Measurements from ENCODE around the gene ZSWIM7.

ZSWIM7 gene

DNA sequence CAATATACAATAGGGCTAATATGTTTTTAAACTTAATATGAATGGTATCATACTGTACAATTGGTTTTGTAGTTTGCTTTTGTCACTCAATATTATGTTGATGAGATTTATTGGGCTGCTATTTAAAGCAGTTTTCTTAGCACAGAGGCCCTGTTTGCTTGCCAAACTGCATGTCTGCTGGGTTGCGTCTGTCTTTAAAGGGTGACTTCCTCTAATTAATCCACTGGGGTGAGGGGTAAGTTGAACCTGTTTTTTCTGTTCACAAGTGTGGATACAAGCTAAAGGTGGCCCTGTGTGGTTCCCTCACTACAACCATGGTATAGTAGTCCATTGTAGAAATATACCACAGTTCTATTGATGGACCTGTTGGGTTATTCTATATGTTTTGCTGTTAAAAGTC, 19.8 kb upstream of the ZSWIM7 start:
- H3K36me3 ChIP-seq (ENCODE audit: control insufficient read depth in 4 of 4, insufficient read depth in 4 of 4, low read length in 3 of 4) = peaks cover 6 to 48% (median 28%) of the 10 kb centered on the region in 4 experiments
- CTCF ChIA-PET = no interaction called here
- no peak overlapping the region for H3K27ac ChIP-seq (ENCODE audit: insufficient read depth in 1 of 2, low read depth in 1 of 2, low read length in 2 of 2, poor library complexity in 1 of 2, severe bottlenecking in 2 of 2)
- no peaks in the 10 kb centered on the region for H3K4me1 ChIP-seq (ENCODE audit: control extremely low read depth in 1 of 4, control insufficient read depth in 4 of 4, insufficient read depth in 4 of 4, low read length in 3 of 4)
- no CpG with 5 or more reads among the region's 1 CpG for WGBS (ENCODE audit: insufficient coverage)
- POLR2A ChIA-PET = no interaction called here
- no peaks in the 10 kb centered on the region for H3K9me3 ChIP-seq (ENCODE audit: control extremely low read depth in 1 of 5, control insufficient read depth in 4 of 5, insufficient read depth in 2 of 5, low read depth in 1 of 5, low read length in 4 of 5)
- H3K27me3 ChIP-seq (replicated peaks in 2 of 5; ENCODE audit: control insufficient read depth in 4 of 5, insufficient read depth in 5 of 5, low read length in 4 of 5) = no peaks in the 10 kb centered on the region
- H3K4me3 ChIP-seq (ENCODE audit: control insufficient read depth in 1 of 7, extremely low read depth in 1 of 7, insufficient read depth in 4 of 7, low read depth in 2 of 7, low read length in 6 of 7) = no peak overlapping the region
- DNase-seq = no peak

- POLR2A ChIA-PET = no interaction called here
- no peak for DNase-seq
- Histone ChIP-seq H3K4me1 (ENCODE audit: control extremely low read depth in 1 of 4, control insufficient read depth in 4 of 4, insufficient read depth in 4 of 4, low read length in 3 of 4) (no peaks in the 10 kb centered on the region), H3K9me3 (ENCODE audit: control extremely low read depth in 1 of 5, control insufficient read depth in 4 of 5, insufficient read depth in 2 of 5, low read depth in 1 of 5, low read length in 4 of 5) (no peaks in the 10 kb centered on the region), H3K27ac (ENCODE audit: insufficient read depth in 1 of 2, low read depth in 1 of 2, low read length in 2 of 2, poor library complexity in 1 of 2, severe bottlenecking in 2 of 2) (no peak overlapping the region), H3K36me3 (ENCODE audit: control insufficient read depth in 4 of 4, insufficient read depth in 4 of 4, low read length in 3 of 4) (peaks cover 11 to 56% (median 33%) of the 10 kb centered on the region in 4 experiments), H3K27me3 (replicated peaks in 2 of 5; ENCODE audit: control insufficient read depth in 4 of 5, insufficient read depth in 5 of 5, low read length in 4 of 5) (no peaks in the 10 kb centered on the region), H3K4me3 (ENCODE audit: control insufficient read depth in 1 of 7, extremely low read depth in 1 of 7, insufficient read depth in 4 of 7, low read depth in 2 of 7, low read length in 6 of 7) (no peak overlapping the region)
- 93% methylated on average over 1 of the region's 3 CpGs for WGBS (ENCODE audit: insufficient coverage)
- CTCF ChIA-PET = no interaction called here
These were observed 14.5 kb upstream of the ZSWIM7 start for GRCh38 chr17:16013943-16014407.

GRCh38 chr17:16007439-16007838, 7.9 kb upstream of the ZSWIM7 start:
- Histone ChIP-seq H3K27me3 (replicated peaks in 2 of 5; ENCODE audit: control insufficient read depth in 4 of 5, insufficient read depth in 5 of 5, low read length in 4 of 5) (no peaks in the 10 kb centered on the region), H3K9me3 (ENCODE audit: control extremely low read depth in 1 of 5, control insufficient read depth in 4 of 5, insufficient read depth in 2 of 5, low read depth in 1 of 5, low read length in 4 of 5) (no peaks in the 10 kb centered on the region), H3K4me3 (ENCODE audit: control insufficient read depth in 1 of 7, extremely low read depth in 1 of 7, insufficient read depth in 4 of 7, low read depth in 2 of 7, low read length in 6 of 7) (no peak overlapping the region), H3K36me3 (ENCODE audit: control insufficient read depth in 4 of 4, insufficient read depth in 4 of 4, low read length in 3 of 4) (peaks cover 34 to 87% (median 67%) of the 10 kb centered on the region in 4 experiments), H3K4me1 (ENCODE audit: control extremely low read depth in 1 of 4, control insufficient read depth in 4 of 4, insufficient read depth in 4 of 4, low read length in 3 of 4) (no peaks in the 10 kb centered on the region), H3K27ac (ENCODE audit: insufficient read depth in 1 of 2, low read depth in 1 of 2, low read length in 2 of 2, poor library complexity in 1 of 2, severe bottlenecking in 2 of 2) (no peak overlapping the region)
- no peak for DNase-seq
- POLR2A ChIA-PET = no interaction called here
- 100% methylated on average over 2 of the region's 3 CpGs for WGBS (ENCODE audit: insufficient coverage)
- CTCF ChIA-PET = no interaction called here

DNA sequence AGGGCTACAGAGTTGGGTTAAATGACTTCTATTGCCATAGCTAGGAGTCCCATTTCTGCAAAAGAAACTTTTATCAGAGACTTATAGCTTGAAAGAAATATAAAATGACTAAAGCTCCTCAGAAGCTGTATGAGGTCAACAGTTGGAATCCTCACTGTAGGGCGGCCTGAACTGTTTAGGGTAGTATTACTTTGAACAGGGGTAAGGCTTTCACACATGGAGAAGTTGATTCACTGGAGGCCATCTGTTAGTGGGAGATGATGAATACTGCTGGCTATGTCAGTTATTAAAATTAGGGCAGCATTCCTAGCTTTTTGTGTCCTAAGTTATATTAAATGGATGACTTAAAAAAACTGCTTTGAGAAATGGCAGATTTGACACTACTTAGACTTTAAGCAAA, 6.1 kb upstream of the ZSWIM7 start:
- peaks cover 5 to 8% (median 8%) of the 10 kb centered on the region in 4 experiments for H3K4me1 ChIP-seq (ENCODE audit: control extremely low read depth in 1 of 4, control insufficient read depth in 4 of 4, insufficient read depth in 4 of 4, low read length in 3 of 4)
- POLR2A ChIA-PET = interaction anchor here (0.6 to 0.7 kb wide), 2 partner anchors 30 to 320 kb away, joined by 3 to 4 read pairs; no protein-coding TSS in a partner anchor
- CTCF ChIA-PET = interaction anchor here (1.3 kb wide), 1 partner anchor 21 kb away, joined by 3 read pairs; no protein-coding TSS in a partner anchor
- DNase-seq = no peak
- 100% methylated on average over 1 of the region's 1 CpG for WGBS (ENCODE audit: insufficient coverage)
- H3K36me3 ChIP-seq (ENCODE audit: control insufficient read depth in 4 of 4, insufficient read depth in 4 of 4, low read length in 3 of 4) = peaks cover 37 to 87% (median 68%) of the 10 kb centered on the region in 4 experiments
- H3K9me3 ChIP-seq (ENCODE audit: control extremely low read depth in 1 of 5, control insufficient read depth in 4 of 5, insufficient read depth in 2 of 5, low read depth in 1 of 5, low read length in 4 of 5) = peaks cover 0 to 5% (median 3%) of the 10 kb centered on the region in 5 experiments
- no peaks in the 10 kb centered on the region for H3K27me3 ChIP-seq (replicated peaks in 2 of 5; ENCODE audit: control insufficient read depth in 4 of 5, insufficient read depth in 5 of 5, low read length in 4 of 5)
- H3K4me3 ChIP-seq (ENCODE audit: control insufficient read depth in 1 of 7, extremely low read depth in 1 of 7, insufficient read depth in 4 of 7, low read depth in 2 of 7, low read length in 6 of 7) = no peak overlapping the region
- no peak overlapping the region for H3K27ac ChIP-seq (ENCODE audit: insufficient read depth in 1 of 2, low read depth in 1 of 2, low read length in 2 of 2, poor library complexity in 1 of 2, severe bottlenecking in 2 of 2)

DNA sequence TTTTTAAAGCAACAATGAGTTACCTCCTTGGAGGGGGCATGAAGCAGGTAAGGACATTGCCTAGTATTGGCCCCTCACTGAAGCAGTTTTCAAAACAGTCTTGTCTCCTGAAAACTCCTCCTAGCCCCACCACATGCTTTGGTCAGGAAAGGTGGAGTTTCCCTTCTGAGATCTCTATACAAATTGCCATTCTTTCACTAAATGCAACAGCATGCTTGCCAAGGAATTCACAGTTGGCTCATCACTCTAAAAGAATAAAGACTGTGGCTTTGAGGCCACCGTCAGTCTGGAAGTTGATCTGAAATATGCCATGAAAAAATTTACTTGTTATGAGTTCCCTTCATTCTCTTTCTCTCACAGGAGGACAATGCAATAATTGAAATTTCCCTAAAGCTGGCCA, 4.3 kb upstream of the ZSWIM7 start:
- Histone ChIP-seq H3K4me1 (ENCODE audit: control extremely low read depth in 1 of 4, control insufficient read depth in 4 of 4, insufficient read depth in 4 of 4, low read length in 3 of 4) (peaks cover 9 to 20% (median 11%) of the 10 kb centered on the region in 4 experiments), H3K36me3 (ENCODE audit: control insufficient read depth in 4 of 4, insufficient read depth in 4 of 4, low read length in 3 of 4) (peaks cover 32 to 78% (median 66%) of the 10 kb centered on the region in 4 experiments), H3K4me3 (ENCODE audit: control insufficient read depth in 1 of 7, extremely low read depth in 1 of 7, insufficient read depth in 4 of 7, low read depth in 2 of 7, low read length in 6 of 7) (no peak overlapping the region), H3K27me3 (replicated peaks in 2 of 5; ENCODE audit: control insufficient read depth in 4 of 5, insufficient read depth in 5 of 5, low read length in 4 of 5) (no peaks in the 10 kb centered on the region), H3K27ac (ENCODE audit: insufficient read depth in 1 of 2, low read depth in 1 of 2, low read length in 2 of 2, poor library complexity in 1 of 2, severe bottlenecking in 2 of 2) (peak overlapping the region in 1 of 2 experiments; percentile 7), H3K9me3 (ENCODE audit: control extremely low read depth in 1 of 5, control insufficient read depth in 4 of 5, insufficient read depth in 2 of 5, low read depth in 1 of 5, low read length in 4 of 5) (peaks cover 0 to 5% (median 3%) of the 10 kb centered on the region in 5 experiments)
- 100% methylated on average over 1 of the region's 1 CpG for WGBS (ENCODE audit: insufficient coverage)
- CTCF ChIA-PET = interaction anchor here (1.0 kb wide), 1 partner anchor 12 kb away, joined by 3 read pairs; no protein-coding TSS in a partner anchor
- DNase-seq = no peak
- POLR2A ChIA-PET = no interaction called here

DNA sequence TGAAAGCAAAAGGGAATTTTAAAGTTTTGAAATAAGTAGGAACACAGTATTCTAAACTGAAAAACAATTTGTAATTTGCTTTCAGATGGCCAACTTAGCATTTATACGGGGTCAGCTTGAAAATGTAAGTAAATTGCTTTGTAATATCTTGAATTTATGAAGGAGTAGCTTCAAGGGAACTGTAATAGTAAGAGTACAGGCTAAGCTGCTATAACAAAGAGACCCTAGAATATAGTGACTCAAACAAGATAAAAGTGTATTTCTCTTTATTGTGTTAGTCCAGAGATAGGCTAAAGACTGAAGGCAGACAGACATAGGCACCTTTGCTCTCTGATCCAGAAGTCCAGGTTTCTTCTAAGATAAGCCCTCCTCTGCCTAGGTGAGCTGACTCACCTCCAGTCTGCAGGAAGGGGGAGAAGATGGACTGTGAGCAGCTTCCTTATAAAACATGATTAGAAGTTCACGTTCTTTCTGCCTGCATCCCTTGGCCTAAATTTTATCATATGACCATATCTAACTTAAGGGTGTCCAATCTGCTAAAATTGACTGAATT, 3.3 kb upstream of the ZSWIM7 start:
- ChIA-PET POLR2A (no interaction called here), CTCF (no interaction called here)
- WGBS (ENCODE audit: insufficient coverage) = 100% methylated on average over 1 of the region's 2 CpGs
- no peak for DNase-seq
- H3K4me3 ChIP-seq (ENCODE audit: control insufficient read depth in 1 of 7, extremely low read depth in 1 of 7, insufficient read depth in 4 of 7, low read depth in 2 of 7, low read length in 6 of 7) = no peak overlapping the region
- H3K27ac ChIP-seq (ENCODE audit: insufficient read depth in 1 of 2, low read depth in 1 of 2, low read length in 2 of 2, poor library complexity in 1 of 2, severe bottlenecking in 2 of 2) = no peak overlapping the region
- peaks cover 0 to 5% (median 3%) of the 10 kb centered on the region in 5 experiments for H3K9me3 ChIP-seq (ENCODE audit: control extremely low read depth in 1 of 5, control insufficient read depth in 4 of 5, insufficient read depth in 2 of 5, low read depth in 1 of 5, low read length in 4 of 5)
- H3K27me3 ChIP-seq (replicated peaks in 2 of 5; ENCODE audit: control insufficient read depth in 4 of 5, insufficient read depth in 5 of 5, low read length in 4 of 5) = no peaks in the 10 kb centered on the region
- H3K4me1 ChIP-seq (ENCODE audit: control extremely low read depth in 1 of 4, control insufficient read depth in 4 of 4, insufficient read depth in 4 of 4, low read length in 3 of 4) = peaks cover 9 to 24% (median 16%) of the 10 kb centered on the region in 4 experiments
- peaks cover 23 to 68% (median 57%) of the 10 kb centered on the region in 4 experiments for H3K36me3 ChIP-seq (ENCODE audit: control insufficient read depth in 4 of 4, insufficient read depth in 4 of 4, low read length in 3 of 4)

- ChIA-PET CTCF (interaction anchor here (0.6 to 2.9 kb wide), 4 partner anchors 8 to 91 kb away, joined by 3 to 10 read pairs (median 4); no protein-coding TSS in a partner anchor), POLR2A (no interaction called here)
- Histone ChIP-seq H3K27me3 (replicated peaks in 2 of 5; ENCODE audit: control insufficient read depth in 4 of 5, insufficient read depth in 5 of 5, low read length in 4 of 5) (no peaks in the 10 kb centered on the region), H3K4me1 (ENCODE audit: control extremely low read depth in 1 of 4, control insufficient read depth in 4 of 4, insufficient read depth in 4 of 4, low read length in 3 of 4) (peaks cover 9 to 24% (median 17%) of the 10 kb centered on the region in 4 experiments), H3K4me3 (ENCODE audit: control insufficient read depth in 1 of 7, extremely low read depth in 1 of 7, insufficient read depth in 4 of 7, low read depth in 2 of 7, low read length in 6 of 7) (peak overlapping the region in 5 of 7 experiments; percentile 19 to 92 (median 91)), H3K36me3 (ENCODE audit: control insufficient read depth in 4 of 4, insufficient read depth in 4 of 4, low read length in 3 of 4) (peaks cover 19 to 61% (median 49%) of the 10 kb centered on the region in 4 experiments), H3K9me3 (ENCODE audit: control extremely low read depth in 1 of 5, control insufficient read depth in 4 of 5, insufficient read depth in 2 of 5, low read depth in 1 of 5, low read length in 4 of 5) (peaks cover 0 to 5% (median 3%) of the 10 kb centered on the region in 5 experiments), H3K27ac (ENCODE audit: insufficient read depth in 1 of 2, low read depth in 1 of 2, low read length in 2 of 2, poor library complexity in 1 of 2, severe bottlenecking in 2 of 2) (no peak overlapping the region)
- no peak for DNase-seq
These were observed 1.9 kb upstream of the ZSWIM7 start for GRCh38 chr17:16001226-16001897.

All from common myeloid progenitor, CD34-positive (primary cell).